Right atrium auricular region (tissue), 2 donors: ENCODE results near the gene RBM17. TPM values are rescaled to one million over a fixed set of nuclear protein-coding genes. Genes with fewer than 3 reads are reported as not detected.

Experiments
- DNase-seq: peaks from one replicate; pipeline ENCODE4 v3.0.0-alpha.2; 2019; ENCODE audit warnings: low spot score
- H3K27ac ChIP-seq, 2 donors: fragments of 200-600 bp; sonication (generic); 1 replicate in 1 of 2; 2 replicates in 1 of 2; pipeline ENCODE4 v1.5.1; 2016 to 2019
- H3K27me3 ChIP-seq, 2 donors: fragments of 200-600 bp; sonication (generic); one replicate each; pipeline versions ENCODE4 v1.5.1 to v1.6.0; 2017 to 2019
- H3K36me3 ChIP-seq: fragments of 200-600 bp; sonication (generic); one replicate; pipeline ENCODE4 v1.5.1; 2016
- H3K4me1 ChIP-seq, 2 donors: fragments of 200-600 bp; sonication (generic); one replicate each; pipeline versions ENCODE4 v1.5.1 to v1.6.0; 2017 to 2019
- H3K4me3 ChIP-seq, 2 donors: fragments of 200-600 bp; sonication (generic); 1 replicate in 1 of 2; 2 replicates in 1 of 2; pipeline ENCODE4 v1.5.1; 2017 to 2019; ENCODE audit warnings: mild to moderate bottlenecking in 1 of 2, moderate library complexity in 1 of 2
- H3K9me3 ChIP-seq, 2 donors: fragments of 200-600 bp; sonication (generic); one replicate each; pipeline ENCODE4 v1.5.1; 2019
- total RNA-seq, 2 donors: library from RNA; depleted of rRNA; stranded (reverse); fragments of >200 nt; gene quantifications; one replicate each; pipeline ENCODE4 v1.1.0, GENCODE V29; 2016
- TF ChIP-seq, protein P1 (sequence below), 2 donors: fragments of 200-600 bp; sonication (generic); IDR thresholded peaks; one replicate each; pipeline ENCODE4 v1.5.1; 2019; ENCODE audit warnings: antibody characterized with exemption in 2 of 2

Gene RBM17
- total RNA-seq, 2 donors from 2014 or later, result 27.4 to 30.1 TPM

DNA sequence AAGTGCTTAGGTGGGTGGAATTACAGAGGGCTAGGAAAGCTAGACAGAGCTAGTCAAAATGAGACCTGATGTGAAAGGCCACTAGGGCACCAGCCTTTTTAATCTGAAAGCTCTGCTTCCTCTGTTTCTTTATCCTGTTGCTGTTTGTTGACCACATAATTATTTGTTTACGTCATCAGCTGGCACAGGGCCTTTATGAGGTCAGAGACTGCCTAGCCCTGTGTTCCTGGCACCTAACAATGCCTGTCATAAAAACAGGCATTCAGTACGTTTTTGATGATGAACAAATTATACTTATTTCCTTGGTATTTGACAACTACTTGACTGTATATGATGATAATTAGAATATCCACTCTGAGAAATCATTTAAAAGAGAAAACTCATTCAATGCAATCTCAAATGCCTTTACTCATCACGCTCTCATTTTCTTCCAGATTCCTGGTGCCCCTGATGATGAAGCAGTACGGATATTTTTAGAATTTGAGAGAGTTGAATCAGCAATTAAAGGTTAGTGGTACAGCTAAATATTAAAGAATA, 26.0 kb downstream of the RBM17 start:
- no peak for DNase-seq
- Histone ChIP-seq H3K27me3 (no peaks in the 10 kb centered on the region), H3K4me3 (no peak overlapping the region), H3K36me3 (peaks cover 57% of the 10 kb centered on the region), H3K27ac (peak overlapping the region; percentile 19 to 60), H3K4me1 (peaks cover 0 to 12% of the 10 kb centered on the region in 2 donors), H3K9me3 (no peaks in the 10 kb centered on the region)
- TF ChIP-seq, protein P1, sequence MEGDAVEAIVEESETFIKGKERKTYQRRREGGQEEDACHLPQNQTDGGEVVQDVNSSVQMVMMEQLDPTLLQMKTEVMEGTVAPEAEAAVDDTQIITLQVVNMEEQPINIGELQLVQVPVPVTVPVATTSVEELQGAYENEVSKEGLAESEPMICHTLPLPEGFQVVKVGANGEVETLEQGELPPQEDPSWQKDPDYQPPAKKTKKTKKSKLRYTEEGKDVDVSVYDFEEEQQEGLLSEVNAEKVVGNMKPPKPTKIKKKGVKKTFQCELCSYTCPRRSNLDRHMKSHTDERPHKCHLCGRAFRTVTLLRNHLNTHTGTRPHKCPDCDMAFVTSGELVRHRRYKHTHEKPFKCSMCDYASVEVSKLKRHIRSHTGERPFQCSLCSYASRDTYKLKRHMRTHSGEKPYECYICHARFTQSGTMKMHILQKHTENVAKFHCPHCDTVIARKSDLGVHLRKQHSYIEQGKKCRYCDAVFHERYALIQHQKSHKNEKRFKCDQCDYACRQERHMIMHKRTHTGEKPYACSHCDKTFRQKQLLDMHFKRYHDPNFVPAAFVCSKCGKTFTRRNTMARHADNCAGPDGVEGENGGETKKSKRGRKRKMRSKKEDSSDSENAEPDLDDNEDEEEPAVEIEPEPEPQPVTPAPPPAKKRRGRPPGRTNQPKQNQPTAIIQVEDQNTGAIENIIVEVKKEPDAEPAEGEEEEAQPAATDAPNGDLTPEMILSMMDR (IDR thresholded peaks at IDR 0.05), result no peak

DNA sequence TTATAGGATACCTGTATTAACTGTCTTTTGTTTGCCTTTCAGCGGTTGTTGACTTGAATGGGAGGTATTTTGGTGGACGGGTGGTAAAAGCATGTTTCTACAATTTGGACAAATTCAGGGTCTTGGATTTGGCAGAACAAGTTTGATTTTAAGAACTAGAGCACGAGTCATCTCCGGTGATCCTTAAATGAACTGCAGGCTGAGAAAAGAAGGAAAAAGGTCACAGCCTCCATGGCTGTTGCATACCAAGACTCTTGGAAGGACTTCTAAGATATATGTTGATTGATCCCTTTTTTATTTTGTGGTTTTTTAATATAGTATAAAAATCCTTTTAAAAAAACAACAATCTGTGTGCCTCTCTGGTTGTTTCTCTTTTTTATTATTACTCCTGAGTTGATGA, 26.6 kb downstream of the RBM17 start:
- TF ChIP-seq, protein P1 (IDR thresholded peaks at IDR 0.05), result no peak
- peaks cover 0 to 12% of the 10 kb centered on the region in 2 donors for H3K4me1 ChIP-seq
- H3K4me3 ChIP-seq, result no peak overlapping the region
- H3K9me3 ChIP-seq, result no peaks in the 10 kb centered on the region
- DNase-seq, result no peak
- no peaks in the 10 kb centered on the region for H3K27me3 ChIP-seq
- H3K27ac ChIP-seq, result peak overlapping the region; percentile 19 to 60
- H3K36me3 ChIP-seq, result peaks cover 51% of the 10 kb centered on the region

- H3K9me3 ChIP-seq, result no peaks in the 10 kb centered on the region
- TF ChIP-seq, protein P1 (IDR thresholded peaks at IDR 0.05), result no peak
- H3K27me3 ChIP-seq, result no peaks in the 10 kb centered on the region
- H3K4me1 ChIP-seq, result peaks cover 0 to 17% of the 10 kb centered on the region in 2 donors
- H3K36me3 ChIP-seq, result peaks cover 47% of the 10 kb centered on the region
- DNase-seq, result no peak
- no peak overlapping the region for H3K4me3 ChIP-seq
- H3K27ac ChIP-seq, result peak overlapping the region in 1 of 2 donors; percentile 18
Measured at GRCh38 chr10:6115824-6116350, 27.1 kb downstream of the RBM17 start.

GRCh38 chr10:6116806-6117205, 28.0 kb downstream of the RBM17 start:
- TF ChIP-seq, protein P1 (IDR thresholded peaks at IDR 0.05), result no peak
- Histone ChIP-seq H3K36me3 (peaks cover 38% of the 10 kb centered on the region), H3K27me3 (no peaks in the 10 kb centered on the region), H3K9me3 (no peaks in the 10 kb centered on the region), H3K27ac (peak overlapping the region in 1 of 2 donors; percentile 18), H3K4me3 (no peak overlapping the region), H3K4me1 (peaks cover 0 to 17% of the 10 kb centered on the region in 2 donors)
- no peak for DNase-seq

DNA sequence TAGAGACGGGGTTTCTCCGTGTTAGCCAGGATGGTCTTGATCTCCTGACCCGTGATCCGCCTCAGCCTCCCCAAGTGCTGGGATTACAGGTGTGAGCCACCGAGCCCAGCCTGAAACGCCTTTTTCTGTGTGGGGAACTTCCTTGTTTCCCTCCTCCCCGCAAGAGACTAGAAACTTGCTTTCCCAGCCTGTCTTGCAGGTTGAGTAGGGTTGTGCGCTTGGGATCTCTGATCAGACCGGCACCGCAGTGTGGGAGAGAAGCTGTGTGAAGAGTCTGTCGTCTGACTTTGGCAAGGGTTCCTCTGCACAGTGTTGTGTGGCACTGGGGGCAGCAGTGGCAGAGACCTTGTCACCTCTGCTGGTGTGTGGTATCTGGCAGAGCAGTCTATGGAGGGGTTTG, 28.9 kb downstream of the RBM17 start:
- H3K36me3 ChIP-seq, result peaks cover 28% of the 10 kb centered on the region
- H3K9me3 ChIP-seq, result no peaks in the 10 kb centered on the region
- H3K4me3 ChIP-seq, result no peak overlapping the region
- DNase-seq, result no peak
- peaks cover 0 to 17% of the 10 kb centered on the region in 2 donors for H3K4me1 ChIP-seq
- no peaks in the 10 kb centered on the region for H3K27me3 ChIP-seq
- TF ChIP-seq, protein P1 (IDR thresholded peaks at IDR 0.05), result no peak
- H3K27ac ChIP-seq, result no peak overlapping the region

- Histone ChIP-seq H3K9me3 (no peaks in the 10 kb centered on the region), H3K4me3 (no peak overlapping the region), H3K27ac (no peak overlapping the region), H3K27me3 (no peaks in the 10 kb centered on the region), H3K4me1 (peaks cover 0 to 24% of the 10 kb centered on the region in 2 donors), H3K36me3 (peaks cover 13% of the 10 kb centered on the region)
- DNase-seq, result no peak
- TF ChIP-seq, protein P1 (IDR thresholded peaks at IDR 0.05), result no peak
Measured at GRCh38 chr10:6119423-6119822, 30.6 kb downstream of the RBM17 start.
